ENCODE measurements around the gene KRT34.

Gene KRT34

DNA sequence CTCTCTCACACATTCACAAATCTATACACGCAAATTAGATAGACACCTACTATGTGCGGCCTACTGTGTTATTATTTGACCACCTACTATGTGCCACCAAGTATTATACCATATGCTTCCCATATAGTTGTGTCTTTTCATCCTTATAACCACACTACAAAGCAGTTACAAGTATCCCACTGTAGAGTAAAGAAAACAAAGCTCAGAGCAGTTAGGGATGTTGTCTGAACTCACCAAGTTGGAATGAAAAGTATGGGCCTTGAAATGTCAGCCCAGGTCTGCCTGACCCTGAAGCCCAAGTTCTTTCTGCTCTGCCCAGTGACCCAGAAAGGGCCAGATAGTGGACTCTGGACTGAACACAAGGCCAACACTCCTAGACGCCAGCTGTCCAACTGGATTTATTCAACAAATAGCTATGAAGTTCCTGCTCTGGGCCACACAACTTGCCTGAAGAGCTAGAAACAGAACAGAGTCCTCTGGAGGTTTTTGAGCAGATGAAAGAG, 33.8 kb upstream of the KRT34 start:
- TF ChIP-seq TCF4 (CRISPR knock-in tag; IDR thresholded peaks at IDR 0.05; ENCODE audit: borderline replicate concordance) (no peak), CSDC2 (CRISPR knock-in tag; IDR thresholded peaks at IDR 0.05) (no peak), ZFP30 (CRISPR knock-in tag; IDR thresholded peaks at IDR 0.05) (no peak)
- TF ChIP-seq, protein P1, sequence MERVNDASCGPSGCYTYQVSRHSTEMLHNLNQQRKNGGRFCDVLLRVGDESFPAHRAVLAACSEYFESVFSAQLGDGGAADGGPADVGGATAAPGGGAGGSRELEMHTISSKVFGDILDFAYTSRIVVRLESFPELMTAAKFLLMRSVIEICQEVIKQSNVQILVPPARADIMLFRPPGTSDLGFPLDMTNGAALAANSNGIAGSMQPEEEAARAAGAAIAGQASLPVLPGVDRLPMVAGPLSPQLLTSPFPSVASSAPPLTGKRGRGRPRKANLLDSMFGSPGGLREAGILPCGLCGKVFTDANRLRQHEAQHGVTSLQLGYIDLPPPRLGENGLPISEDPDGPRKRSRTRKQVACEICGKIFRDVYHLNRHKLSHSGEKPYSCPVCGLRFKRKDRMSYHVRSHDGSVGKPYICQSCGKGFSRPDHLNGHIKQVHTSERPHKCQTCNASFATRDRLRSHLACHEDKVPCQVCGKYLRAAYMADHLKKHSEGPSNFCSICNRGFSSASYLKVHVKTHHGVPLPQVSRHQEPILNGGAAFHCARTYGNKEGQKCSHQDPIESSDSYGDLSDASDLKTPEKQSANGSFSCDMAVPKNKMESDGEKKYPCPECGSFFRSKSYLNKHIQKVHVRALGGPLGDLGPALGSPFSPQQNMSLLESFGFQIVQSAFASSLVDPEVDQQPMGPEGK (CRISPR knock-in tag; IDR thresholded peaks at IDR 0.05; ENCODE audit: borderline replicate concordance), result no peak
- no peak for ATAC-seq

- TF ChIP-seq OSR1 (CRISPR knock-in tag; IDR thresholded peaks at IDR 0.05), result no peak
- TF ChIP-seq GLIS3 (CRISPR knock-in tag; IDR thresholded peaks at IDR 0.05), result no peak
- TF ChIP-seq PPARA (CRISPR knock-in tag; IDR thresholded peaks at IDR 0.05; ENCODE audit: borderline replicate concordance), result no peak
- TF ChIP-seq SNAI2 (CRISPR knock-in tag; IDR thresholded peaks at IDR 0.05), result no peak
- no peak for TF ChIP-seq ZFP30 (CRISPR knock-in tag; IDR thresholded peaks at IDR 0.05)
- no peak for TF ChIP-seq POU6F1 (CRISPR knock-in tag; IDR thresholded peaks at IDR 0.05; ENCODE audit: borderline replicate concordance, low read depth)
- TF ChIP-seq ZC3H10 (CRISPR knock-in tag; IDR thresholded peaks at IDR 0.05), result no peak
- TF ChIP-seq TOX (CRISPR knock-in tag; IDR thresholded peaks at IDR 0.05; ENCODE audit: borderline replicate concordance), result no peak
- no peak for TF ChIP-seq ESRRG (CRISPR knock-in tag; IDR thresholded peaks at IDR 0.05)
- no peak for TF ChIP-seq CSRNP3 (CRISPR knock-in tag; IDR thresholded peaks at IDR 0.05)
- TF ChIP-seq ISL1 (CRISPR knock-in tag; IDR thresholded peaks at IDR 0.05), result no peak
- TF ChIP-seq, protein P2, sequence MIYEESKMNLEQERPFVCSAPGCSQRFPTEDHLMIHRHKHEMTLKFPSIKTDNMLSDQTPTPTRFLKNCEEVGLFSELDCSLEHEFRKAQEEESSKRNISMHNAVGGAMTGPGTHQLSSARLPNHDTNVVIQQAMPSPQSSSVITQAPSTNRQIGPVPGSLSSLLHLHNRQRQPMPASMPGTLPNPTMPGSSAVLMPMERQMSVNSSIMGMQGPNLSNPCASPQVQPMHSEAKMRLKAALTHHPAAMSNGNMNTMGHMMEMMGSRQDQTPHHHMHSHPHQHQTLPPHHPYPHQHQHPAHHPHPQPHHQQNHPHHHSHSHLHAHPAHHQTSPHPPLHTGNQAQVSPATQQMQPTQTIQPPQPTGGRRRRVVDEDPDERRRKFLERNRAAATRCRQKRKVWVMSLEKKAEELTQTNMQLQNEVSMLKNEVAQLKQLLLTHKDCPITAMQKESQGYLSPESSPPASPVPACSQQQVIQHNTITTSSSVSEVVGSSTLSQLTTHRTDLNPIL (CRISPR knock-in tag; IDR thresholded peaks at IDR 0.05; ENCODE audit: low read depth), result no peak
- TF ChIP-seq TSHZ2 (CRISPR knock-in tag; IDR thresholded peaks at IDR 0.05), result no peak
- no peak for TF ChIP-seq ZNF70 (CRISPR knock-in tag; IDR thresholded peaks at IDR 0.05)
- no peak for TF ChIP-seq TCF4 (CRISPR knock-in tag; IDR thresholded peaks at IDR 0.05; ENCODE audit: borderline replicate concordance)
- TF ChIP-seq ARNTL (CRISPR knock-in tag; IDR thresholded peaks at IDR 0.05; ENCODE audit: borderline replicate concordance, low read depth), result no peak
- no peak for TF ChIP-seq CSDC2 (CRISPR knock-in tag; IDR thresholded peaks at IDR 0.05)
- no peak for TF ChIP-seq ZNF565 (CRISPR knock-in tag; conservative IDR thresholded peaks at IDR 0.05; ENCODE audit: low read depth)
- TF ChIP-seq BACH2 (CRISPR knock-in tag; IDR thresholded peaks at IDR 0.05; ENCODE audit: borderline replicate concordance), result no peak
- no peak for TF ChIP-seq ZFP3 (CRISPR knock-in tag; IDR thresholded peaks at IDR 0.05)
Observed at GRCh38 chr17:41415411-41415810, 33.3 kb upstream of the KRT34 start.

GRCh38 chr17:41413982-41414381, 31.9 kb upstream of the KRT34 start:
- ATAC-seq, result no peak
- TF ChIP-seq ZNF565 (CRISPR knock-in tag; conservative IDR thresholded peaks at IDR 0.05; ENCODE audit: low read depth), result no peak
- no peak for TF ChIP-seq POU6F1 (CRISPR knock-in tag; IDR thresholded peaks at IDR 0.05; ENCODE audit: borderline replicate concordance, low read depth)
- TF ChIP-seq GLIS3 (CRISPR knock-in tag; IDR thresholded peaks at IDR 0.05), result no peak
- TF ChIP-seq CSRNP3 (CRISPR knock-in tag; IDR thresholded peaks at IDR 0.05), result no peak
- TF ChIP-seq, protein P2 (CRISPR knock-in tag; IDR thresholded peaks at IDR 0.05; ENCODE audit: low read depth), result no peak
- no peak for TF ChIP-seq ZFP30 (CRISPR knock-in tag; IDR thresholded peaks at IDR 0.05)

More at GRCh38 chr17:41415411-41415810, 33.3 kb upstream of the KRT34 start:
- ATAC-seq, result no peak

Data from SK-N-SH treated with all-trans-retinoic acid at 6 μM for 48 hours (cell line).